DND-41 (cell line): ENCODE results near the gene ABCC4.

ENCODE experiments used
- ATAC-seq: fragments of 200-7000 bp; cut with Tn5 transposase; 3 replicates; pipeline ENCODE4 v1.9.1; 2021; ENCODE audit warnings: low read depth; ENCODE audit not compliant: insufficient read depth
- DNase-seq: peaks from one replicate; pipeline ENCODE4 v3.0.0-alpha.2; 2020
- H2AFZ ChIP-seq: 2 replicates; pipeline ENCODE4 v1.6.0; 2012; ENCODE audit warnings: low read depth, low read length
- H3K27ac ChIP-seq: 2 replicates; pipeline ENCODE4 v1.5.1; 2012; ENCODE audit warnings: low read length, inconsistent platforms
- H3K27me3 ChIP-seq: fragments of 200-600 bp; sonication (generic); 2 replicates; pipeline ENCODE4 v1.6.0; 2012; ENCODE audit warnings: low read length, mild to moderate bottlenecking, inconsistent platforms; ENCODE audit not compliant: insufficient read depth, poor library complexity
- H3K36me3 ChIP-seq: 2 replicates; pipeline ENCODE4 v1.5.1; 2012; ENCODE audit warnings: low read length, inconsistent platforms; ENCODE audit not compliant: insufficient read depth
- H3K4me1 ChIP-seq: 2 replicates; pipeline ENCODE4 v1.5.1; 2012; ENCODE audit warnings: mild to moderate bottlenecking, low read length; ENCODE audit not compliant: insufficient read depth
- H3K4me2 ChIP-seq: 2 replicates; pipeline ENCODE4 v1.6.0; 2012; ENCODE audit warnings: mild to moderate bottlenecking, moderate library complexity, low read length, inconsistent platforms; ENCODE audit not compliant: insufficient read depth
- H3K4me3 ChIP-seq, 2 experiments: fragments of 200-600 bp in 1 of 2; shearing (Covaris generic) in 1 of 2; 2 replicates each; pipeline ENCODE4 v1.5.1; 2012 to 2016; ENCODE audit warnings: inconsistent platforms in 2 of 2, low read length in 2 of 2, mild to moderate bottlenecking in 2 of 2, low read depth in 1 of 2, moderate library complexity in 1 of 2
- H3K79me2 ChIP-seq: 2 replicates; pipeline ENCODE4 v1.6.0; 2012; ENCODE audit warnings: low read length, inconsistent platforms; ENCODE audit not compliant: insufficient read depth
- H3K9ac ChIP-seq: 2 replicates; pipeline ENCODE4 v1.6.0; 2012; ENCODE audit warnings: low read depth, mild to moderate bottlenecking, inconsistent platforms, low read length, moderate library complexity
- H3K9me3 ChIP-seq: 2 replicates; pipeline ENCODE4 v1.5.1; 2012; ENCODE audit warnings: low read length, moderate library complexity, mild to moderate bottlenecking, inconsistent platforms; ENCODE audit not compliant: insufficient read depth, severe bottlenecking
- H4K20me1 ChIP-seq: 2 replicates; pipeline ENCODE4 v1.6.0; 2012; ENCODE audit warnings: low read length; ENCODE audit not compliant: insufficient read depth
- CTCF ChIP-seq: IDR thresholded peaks from 2 replicates; pipeline ENCODE4 v1.5.1; 2012; ENCODE audit warnings: borderline replicate concordance, low read length, moderate library complexity, mild to moderate bottlenecking; ENCODE audit not compliant: poor library complexity, severe bottlenecking; ENCODE audit errors: extremely low read depth
- EZH2 ChIP-seq: IDR thresholded peaks from 3 replicates; pipeline ENCODE4 v1.6.1; 2012; ENCODE audit warnings: borderline replicate concordance, low read depth, mild to moderate bottlenecking, moderate library complexity, low read length, inconsistent platforms; ENCODE audit not compliant: severe bottlenecking

Gene ABCC4

DNA sequence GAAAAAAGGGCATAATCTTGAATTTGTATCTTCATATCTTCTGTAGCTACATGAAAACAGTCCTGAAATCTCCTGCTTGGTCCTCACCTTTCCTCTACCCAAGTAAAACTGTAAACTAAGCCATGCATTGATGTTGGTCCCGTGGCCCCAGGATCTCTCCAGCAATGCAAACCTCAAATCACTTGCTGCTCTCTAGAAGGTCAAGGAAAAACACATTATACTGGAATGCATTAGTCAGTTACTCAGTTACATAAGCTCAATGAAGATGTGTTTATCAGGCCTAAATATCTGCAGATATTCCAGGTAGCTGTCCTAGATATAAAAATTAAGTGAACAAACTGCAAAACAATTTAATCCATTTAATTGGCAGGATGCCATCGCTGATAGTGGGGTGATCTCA lies 261.8 kb downstream of the ABCC4 start:
- Histone ChIP-seq H3K36me3 (no peaks in the 10 kb centered on the region), H3K27me3 (no peaks in the 10 kb centered on the region), H4K20me1 (no peaks in the 10 kb centered on the region), H3K9me3 (no peaks in the 10 kb centered on the region), H2AFZ (no peak overlapping the region), H3K4me3 (no peak overlapping the region), H3K27ac (no peak overlapping the region), H3K4me2 (no peak overlapping the region), H3K79me2 (no peaks in the 10 kb centered on the region), H3K9ac (no peak overlapping the region), H3K4me1 (no peaks in the 10 kb centered on the region)
- ATAC-seq: no peak
- DNase-seq: no peak
- TF ChIP-seq CTCF (no peak), EZH2 (no peak)

DNA sequence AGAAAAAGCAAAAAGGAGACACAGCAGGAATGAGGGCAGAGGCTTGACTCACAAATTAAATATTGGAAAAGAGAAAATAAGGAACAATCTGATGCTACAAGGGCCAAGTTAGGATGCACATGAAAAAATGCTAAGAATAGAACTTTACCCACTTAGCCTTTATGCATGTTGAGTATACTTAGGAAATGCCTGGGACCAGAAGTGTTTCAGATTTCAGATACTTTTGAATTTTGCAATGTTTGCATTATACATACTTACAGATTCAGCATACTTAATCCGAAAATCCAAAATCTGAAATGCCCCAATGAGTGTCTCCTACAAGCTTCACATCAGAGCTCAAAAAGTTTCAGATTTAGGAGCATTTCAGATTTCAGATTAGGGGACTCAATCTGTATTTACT lies 262.3 kb downstream of the ABCC4 start:
- no peak for DNase-seq

GRCh38 chr13:95035311-95036109 lies 265.7 kb downstream of the ABCC4 start:
- Histone ChIP-seq H3K27me3 (no peaks in the 10 kb centered on the region), H3K79me2 (no peaks in the 10 kb centered on the region), H3K9me3 (no peaks in the 10 kb centered on the region), H3K27ac (no peak overlapping the region), H2AFZ (no peak overlapping the region), H3K4me3 (no peak overlapping the region), H3K4me1 (no peaks in the 10 kb centered on the region), H3K9ac (no peak overlapping the region), H4K20me1 (no peaks in the 10 kb centered on the region), H3K36me3 (no peaks in the 10 kb centered on the region), H3K4me2 (no peak overlapping the region)
- TF ChIP-seq EZH2 (no peak), CTCF (no peak)
- no peak for DNase-seq
- ATAC-seq: no peak

More for the DNA sequence above, 262.3 kb downstream of the ABCC4 start:
- no peak for ATAC-seq
- Histone ChIP-seq H3K4me2 (no peak overlapping the region), H3K4me1 (no peaks in the 10 kb centered on the region), H2AFZ (no peak overlapping the region), H3K4me3 (no peak overlapping the region), H3K27me3 (no peaks in the 10 kb centered on the region), H3K9me3 (no peaks in the 10 kb centered on the region), H3K9ac (no peak overlapping the region), H3K36me3 (no peaks in the 10 kb centered on the region), H3K79me2 (no peaks in the 10 kb centered on the region), H3K27ac (no peak overlapping the region), H4K20me1 (no peaks in the 10 kb centered on the region)
- TF ChIP-seq EZH2: no peak
- no peak for TF ChIP-seq CTCF

DNA sequence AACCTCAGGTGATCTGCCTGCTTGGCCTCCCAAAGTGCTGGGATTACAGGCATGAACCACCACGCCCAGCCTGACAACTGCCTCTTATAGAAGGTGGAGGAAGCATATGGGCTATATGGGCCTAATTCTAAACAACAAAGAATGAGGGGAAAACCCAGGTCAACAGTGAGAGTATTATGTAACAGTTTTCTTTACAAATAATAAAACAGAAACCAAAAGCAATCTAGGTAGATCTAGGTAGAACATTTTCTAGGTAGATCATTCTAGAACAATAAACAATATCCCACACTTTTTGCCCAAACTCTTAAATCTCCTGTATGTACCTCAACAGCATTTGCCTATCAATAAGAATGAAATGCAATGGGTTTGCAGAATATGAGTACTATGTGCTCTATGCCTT lies 267.4 kb downstream of the ABCC4 start:
- no peak for DNase-seq
- Histone ChIP-seq H3K4me2 (no peak overlapping the region), H3K79me2 (no peaks in the 10 kb centered on the region), H3K27ac (no peak overlapping the region), H3K9ac (no peak overlapping the region), H2AFZ (no peak overlapping the region), H3K36me3 (no peaks in the 10 kb centered on the region), H3K4me3 (no peak overlapping the region), H3K9me3 (no peaks in the 10 kb centered on the region), H3K27me3 (no peaks in the 10 kb centered on the region), H3K4me1 (no peaks in the 10 kb centered on the region), H4K20me1 (no peaks in the 10 kb centered on the region)
- TF ChIP-seq EZH2: no peak
- TF ChIP-seq CTCF: no peak
- ATAC-seq: no peak
